Skeletal muscle tissue (tissue), 4 donors: Measurements from ENCODE around the gene SUPT20HL2. TPM values are rescaled to one million over a fixed set of nuclear protein-coding genes. Genes with fewer than 3 reads are reported as not detected.

Experiments
- H3K27ac ChIP-seq: one replicate; pipeline ENCODE4 v1.7.0; 2013; ENCODE audit warnings: mild to moderate bottlenecking, low read depth, low read length, inconsistent platforms
- H3K27me3 ChIP-seq, 3 donors: one replicate each; pipeline ENCODE4 v1.7.0; 2013; ENCODE audit warnings: low read length in 3 of 3; ENCODE audit not compliant: control insufficient read depth in 3 of 3, insufficient read depth in 3 of 3
- H3K36me3 ChIP-seq, 3 donors: one replicate each; pipeline ENCODE4 v1.7.0; 2013; ENCODE audit warnings: low read length in 3 of 3; ENCODE audit not compliant: control insufficient read depth in 3 of 3, insufficient read depth in 3 of 3
- H3K4me1 ChIP-seq, 3 donors: one replicate each; pipeline ENCODE4 v1.7.0; 2013; ENCODE audit warnings: low read length in 3 of 3, mild to moderate bottlenecking in 3 of 3; ENCODE audit not compliant: control insufficient read depth in 3 of 3, insufficient read depth in 3 of 3
- H3K4me3 ChIP-seq, 3 donors: one replicate each; pipeline ENCODE4 v1.7.0; 2013; ENCODE audit warnings: low read length in 3 of 3
- H3K9ac ChIP-seq, 3 donors: one replicate each; pipeline ENCODE4 v1.7.0; 2013; ENCODE audit warnings: low read length in 3 of 3, mild to moderate bottlenecking in 3 of 3, moderate library complexity in 2 of 3, low read depth in 1 of 3
- H3K9me3 ChIP-seq, 3 donors: one replicate each; pipeline ENCODE4 v1.7.0; 2013; ENCODE audit warnings: low read length in 3 of 3; ENCODE audit not compliant: control insufficient read depth in 3 of 3
- total RNA-seq: library from RNA; depleted of rRNA; stranded (reverse); fragments of >200 nt; gene quantifications from one replicate; pipeline ENCODE4 v1.2.3, GENCODE V29; 2014
- donor health status: Osteomylitis.

Gene SUPT20HL2
- total RNA-seq, 1 donor from 2014 or later, result not detected

GRCh38 chrX:24264383-24264782 lies 49.5 kb downstream of the SUPT20HL2 start:
- Histone ChIP-seq H3K27me3 (peaks cover 0 to 3% (median 0%) of the 10 kb centered on the region in 3 donors), H3K4me3 (no peak overlapping the region), H3K9me3 (no peaks in the 10 kb centered on the region)

GRCh38 chrX:24262309-24262708 lies 51.6 kb downstream of the SUPT20HL2 start:
- no peak overlapping the region for H3K4me3 ChIP-seq
- H3K9ac ChIP-seq, result no peak overlapping the region
- H3K36me3 ChIP-seq, result no peaks in the 10 kb centered on the region
- H3K9me3 ChIP-seq, result no peaks in the 10 kb centered on the region
- no peak overlapping the region for H3K27ac ChIP-seq
- no peaks in the 10 kb centered on the region for H3K4me1 ChIP-seq
- H3K27me3 ChIP-seq, result no peaks in the 10 kb centered on the region

More at GRCh38 chrX:24264383-24264782, 49.5 kb downstream of the SUPT20HL2 start:
- Histone ChIP-seq H3K27ac (no peak overlapping the region), H3K4me1 (no peaks in the 10 kb centered on the region), H3K9ac (no peak overlapping the region), H3K36me3 (no peaks in the 10 kb centered on the region)

Other genes with a start within 250 kb of the SUPT20HL2 start
- gene ZFX, start 164.3 kb downstream of the SUPT20HL2 start, total RNA-seq, result 29.7 TPM
- gene SUPT20HL1, start 46.6 kb upstream of the SUPT20HL2 start, total RNA-seq, result not detected
- 7.8 TPM for gene PDK3, start 151.2 kb upstream of the SUPT20HL2 start, total RNA-seq